ENCODE data around the gene ANO8.

Gene ANO8

GRCh38 chr19:17346109-17346671 is 11.5 kb upstream of the ANO8 start:
- DNase-seq (ENCODE audit: low read depth) = peak; percentile 61

GRCh38 chr19:17341845-17342244 is 7.2 kb upstream of the ANO8 start:
- no peak for DNase-seq (ENCODE audit: low read depth)

GRCh38 chr19:17341386-17341785 is 6.7 kb upstream of the ANO8 start:
- no peak for DNase-seq (ENCODE audit: low read depth)

GRCh38 chr19:17340871-17341357 is 6.3 kb upstream of the ANO8 start:
- no peak for DNase-seq (ENCODE audit: low read depth)

- DNase-seq (ENCODE audit: low read depth) = no peak
Measured at GRCh38 chr19:17340302-17340870, 5.7 kb upstream of the ANO8 start.

GRCh38 chr19:17339088-17339741 is 4.6 kb upstream of the ANO8 start:
- DNase-seq (ENCODE audit: low read depth) = no peak

- DNase-seq (ENCODE audit: low read depth) = no peak
Measured at GRCh38 chr19:17338433-17339078, 3.9 kb upstream of the ANO8 start.

GRCh38 chr19:17337675-17338432 is 3.2 kb upstream of the ANO8 start:
- DNase-seq (ENCODE audit: low read depth) = no peak

- DNase-seq (ENCODE audit: low read depth) = peak; percentile 92
Measured at GRCh38 chr19:17336872-17337674, 2.4 kb upstream of the ANO8 start, which contains the start of gene GTPBP3. GTPBP3 (plus strand) TSS chr19:17337553; CDS start chr19:17337612, 59 bp downstream.

GRCh38 chr19:17335575-17335974 is 920 bp upstream of the ANO8 start:
- DNase-seq (ENCODE audit: low read depth) = no peak

GRCh38 chr19:17333611-17334413 is 843 bp downstream of the ANO8 start:
- DNase-seq (ENCODE audit: low read depth) = peak; percentile 49

GRCh38 chr19:17332677-17333581 is 1.7 kb downstream of the ANO8 start:
- no peak for DNase-seq (ENCODE audit: low read depth)

GRCh38 chr19:17332360-17332676 is 2.3 kb downstream of the ANO8 start:
- no peak for DNase-seq (ENCODE audit: low read depth)

- DNase-seq (ENCODE audit: low read depth) = no peak
Measured at GRCh38 chr19:17331045-17331558, 3.6 kb downstream of the ANO8 start.

- no peak for DNase-seq (ENCODE audit: low read depth)
Measured at GRCh38 chr19:17330262-17331044, 4.2 kb downstream of the ANO8 start.

- DNase-seq (ENCODE audit: low read depth) = no peak
Measured at GRCh38 chr19:17329366-17330261, 5.0 kb downstream of the ANO8 start.

All from stimulated activated CD8-positive, alpha-beta memory T cell treated with anti-CD3 and anti-CD28 coated beads, Interleukin-12 subunit alpha, Interleukin-12 subunit beta, amount 100 ng/mL, for 1 hour (primary cell).